DMS153 (cell line): ENCODE results near the gene ACSL4.

Source experiments
- DNase-seq: peaks from one replicate; lab custom pipeline; 2025; lab: John Stamatoyannopoulos, UW

ACSL4 gene

DNA sequence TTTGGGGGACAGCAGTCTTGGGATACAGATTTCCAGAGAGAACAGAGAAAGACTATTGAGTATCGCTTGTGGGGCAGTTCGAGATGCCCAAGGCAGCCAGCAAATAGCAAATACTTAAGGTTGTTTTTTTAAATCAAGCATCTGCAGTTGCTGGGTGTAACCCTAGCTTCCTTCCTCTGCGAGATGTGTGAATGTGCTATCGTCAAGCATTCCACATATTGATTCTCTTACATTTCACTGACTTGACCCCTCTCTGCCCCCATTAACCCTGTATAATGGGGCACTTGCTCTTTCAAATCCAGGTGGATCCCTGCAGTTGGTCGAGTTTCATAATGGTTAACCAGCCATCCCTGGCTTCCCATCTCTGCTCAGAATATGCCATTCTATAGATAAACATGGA lies 131.6 kb downstream of the ACSL4 start:
- no peak for DNase-seq

DNA sequence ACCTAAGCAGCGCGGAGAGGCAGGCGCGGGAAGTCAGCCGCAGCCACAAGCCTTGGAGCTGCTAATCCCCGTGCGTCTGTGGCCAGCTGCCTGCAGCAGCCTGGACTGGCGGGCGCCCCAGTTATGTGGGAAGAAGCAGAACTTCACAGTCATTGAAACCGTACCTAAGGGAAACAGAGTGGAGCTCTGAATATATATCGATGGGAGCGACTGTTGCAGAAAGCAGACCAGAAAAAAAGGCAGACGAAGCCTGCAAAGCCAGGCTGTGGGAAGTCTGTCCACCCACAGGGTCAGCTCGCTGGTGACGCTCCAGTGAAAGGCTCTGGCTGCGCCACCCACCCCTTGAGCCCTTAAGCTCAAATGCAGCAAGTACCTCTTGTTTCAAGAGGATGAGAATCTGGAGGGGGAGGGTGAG lies 132.8 kb downstream of the ACSL4 start:
- no peak for DNase-seq

DNA sequence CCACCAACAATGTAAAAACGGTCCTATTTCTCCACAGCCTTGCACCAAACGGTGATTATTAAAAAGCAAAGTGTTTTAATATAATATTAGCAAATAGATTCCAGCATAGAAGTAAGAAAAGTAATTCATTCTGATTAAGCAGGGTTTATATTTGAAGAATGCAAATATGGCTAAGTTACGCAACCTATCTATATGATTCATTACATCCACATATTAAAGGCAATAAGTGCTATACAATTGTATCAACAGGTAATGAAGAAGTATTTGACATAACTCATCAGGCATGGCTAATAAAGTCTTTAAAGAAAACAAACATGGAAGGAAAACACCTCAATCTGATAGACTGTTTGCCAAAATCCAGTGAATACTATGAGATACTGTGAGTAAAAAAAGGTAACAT lies 137.0 kb downstream of the ACSL4 start:
- no peak for DNase-seq
